Parathyroid adenoma (tissue), 2 donors: ENCODE measurements around the gene PCSK9.
"Not testable (repeated sequence)": the region's sequence is repeated elsewhere in the genome, so short reads cannot be mapped to it uniquely, and the experiment has no call there.

Experiments used
- H2AFZ ChIP-seq: fragments of 300-600 bp; sonication (generic); one replicate; pipeline ENCODE4 v1.7.0; 2017; ENCODE audit warnings: antibody characterized with exemption, mild to moderate bottlenecking
- H3K27ac ChIP-seq: fragments of 300-600 bp; sonication (generic); one replicate; pipeline ENCODE4 v1.7.0; 2017
- H3K27me3 ChIP-seq: fragments of 300-600 bp; sonication (generic); one replicate; pipeline ENCODE4 v1.7.0; 2017; ENCODE audit warnings: low read length; ENCODE audit not compliant: control insufficient read depth, insufficient read depth
- H3K36me3 ChIP-seq: fragments of 300-600 bp; sonication (generic); one replicate; pipeline ENCODE4 v1.7.0; 2017; ENCODE audit warnings: low read length; ENCODE audit not compliant: control insufficient read depth, insufficient read depth
- H3K4me1 ChIP-seq: fragments of 300-600 bp; sonication (generic); one replicate; pipeline ENCODE4 v1.7.0; 2017; ENCODE audit warnings: control low read depth
- H3K4me2 ChIP-seq: fragments of 300-600 bp; sonication (generic); one replicate; pipeline ENCODE4 v1.7.0; 2017; ENCODE audit warnings: low read length
- H3K4me3 ChIP-seq: fragments of 300-600 bp; sonication (generic); one replicate; pipeline ENCODE4 v1.7.0; 2017; ENCODE audit warnings: low read depth, low read length
- H3K79me2 ChIP-seq: fragments of 300-600 bp; sonication (generic); one replicate; pipeline ENCODE4 v1.7.0; 2017; ENCODE audit warnings: control low read depth
- H3K9ac ChIP-seq: fragments of 300-600 bp; sonication (generic); one replicate; pipeline ENCODE4 v1.7.0; 2017; ENCODE audit warnings: mild to moderate bottlenecking
- H3K9me3 ChIP-seq: fragments of 300-600 bp; sonication (generic); one replicate; pipeline ENCODE4 v1.7.0; 2017; ENCODE audit warnings: low read length; ENCODE audit not compliant: control insufficient read depth
- TF ChIP-seq, protein P1 (sequence below): fragments of 300-600 bp; sonication (generic); IDR thresholded peaks from one replicate; pipeline ENCODE4 v1.7.0; 2017; ENCODE audit warnings: antibody characterized with exemption, mild to moderate bottlenecking
- donor health status: primary hyperparathyroidism.

PCSK9 gene

DNA sequence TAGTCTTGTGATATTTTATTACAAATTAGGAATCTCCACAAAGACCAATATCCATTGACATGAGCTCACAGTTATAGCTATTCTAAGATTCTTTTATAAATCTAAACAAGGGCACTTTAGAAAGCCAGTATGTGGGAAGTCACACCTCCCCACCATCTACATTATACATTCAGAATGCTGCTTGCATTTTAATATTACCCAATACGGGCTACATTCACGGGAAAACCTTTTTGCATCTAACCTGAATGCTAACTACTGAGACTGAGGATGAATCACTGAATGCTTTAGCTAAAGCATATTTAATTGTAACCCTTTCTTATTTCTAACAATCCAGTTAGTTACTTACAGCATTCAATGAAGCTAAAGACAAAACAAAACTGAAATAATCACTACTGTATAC is 53.1 kb downstream of the PCSK9 start:
- Histone ChIP-seq H3K9me3 (no peaks in the 10 kb centered on the region), H3K4me1 (no peaks in the 10 kb centered on the region), H2AFZ (no peak overlapping the region), H3K4me3 (no peak overlapping the region), H3K27ac (no peak overlapping the region), H3K36me3 (no peaks in the 10 kb centered on the region), H3K4me2 (no peak overlapping the region), H3K79me2 (no peaks in the 10 kb centered on the region), H3K27me3 (no peaks in the 10 kb centered on the region), H3K9ac (no peak overlapping the region)
- TF ChIP-seq, protein P1, sequence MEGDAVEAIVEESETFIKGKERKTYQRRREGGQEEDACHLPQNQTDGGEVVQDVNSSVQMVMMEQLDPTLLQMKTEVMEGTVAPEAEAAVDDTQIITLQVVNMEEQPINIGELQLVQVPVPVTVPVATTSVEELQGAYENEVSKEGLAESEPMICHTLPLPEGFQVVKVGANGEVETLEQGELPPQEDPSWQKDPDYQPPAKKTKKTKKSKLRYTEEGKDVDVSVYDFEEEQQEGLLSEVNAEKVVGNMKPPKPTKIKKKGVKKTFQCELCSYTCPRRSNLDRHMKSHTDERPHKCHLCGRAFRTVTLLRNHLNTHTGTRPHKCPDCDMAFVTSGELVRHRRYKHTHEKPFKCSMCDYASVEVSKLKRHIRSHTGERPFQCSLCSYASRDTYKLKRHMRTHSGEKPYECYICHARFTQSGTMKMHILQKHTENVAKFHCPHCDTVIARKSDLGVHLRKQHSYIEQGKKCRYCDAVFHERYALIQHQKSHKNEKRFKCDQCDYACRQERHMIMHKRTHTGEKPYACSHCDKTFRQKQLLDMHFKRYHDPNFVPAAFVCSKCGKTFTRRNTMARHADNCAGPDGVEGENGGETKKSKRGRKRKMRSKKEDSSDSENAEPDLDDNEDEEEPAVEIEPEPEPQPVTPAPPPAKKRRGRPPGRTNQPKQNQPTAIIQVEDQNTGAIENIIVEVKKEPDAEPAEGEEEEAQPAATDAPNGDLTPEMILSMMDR: no peak

DNA sequence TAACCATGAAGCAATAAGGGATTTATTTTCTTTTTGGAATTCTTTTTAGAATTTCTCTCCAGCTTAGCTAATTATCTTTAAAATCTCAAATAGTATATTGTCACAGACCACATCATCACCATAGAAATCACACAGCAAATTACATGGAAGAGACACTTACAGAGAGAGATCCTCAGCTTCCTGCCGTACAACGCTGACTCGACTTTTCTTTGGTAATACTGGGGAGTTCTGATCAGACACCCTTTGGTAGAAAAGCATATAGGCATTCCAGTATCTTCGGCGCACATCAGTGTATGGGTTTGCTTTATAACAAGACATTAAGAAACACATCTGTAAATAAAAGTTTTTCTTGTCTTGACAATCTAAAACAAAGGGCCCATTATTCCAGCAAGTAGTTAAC is 55.7 kb downstream of the PCSK9 start:
- no peak overlapping the region for H3K27ac ChIP-seq
- no peak overlapping the region for H3K4me2 ChIP-seq
- H3K4me1 ChIP-seq: no peaks in the 10 kb centered on the region
- no peaks in the 10 kb centered on the region for H3K9me3 ChIP-seq
- no peaks in the 10 kb centered on the region for H3K36me3 ChIP-seq
- no peak overlapping the region for H3K4me3 ChIP-seq
- no peak overlapping the region for H2AFZ ChIP-seq
- TF ChIP-seq, protein P1: no peak
- H3K79me2 ChIP-seq: no peaks in the 10 kb centered on the region
- H3K9ac ChIP-seq: no peak overlapping the region
- H3K27me3 ChIP-seq: no peaks in the 10 kb centered on the region

DNA sequence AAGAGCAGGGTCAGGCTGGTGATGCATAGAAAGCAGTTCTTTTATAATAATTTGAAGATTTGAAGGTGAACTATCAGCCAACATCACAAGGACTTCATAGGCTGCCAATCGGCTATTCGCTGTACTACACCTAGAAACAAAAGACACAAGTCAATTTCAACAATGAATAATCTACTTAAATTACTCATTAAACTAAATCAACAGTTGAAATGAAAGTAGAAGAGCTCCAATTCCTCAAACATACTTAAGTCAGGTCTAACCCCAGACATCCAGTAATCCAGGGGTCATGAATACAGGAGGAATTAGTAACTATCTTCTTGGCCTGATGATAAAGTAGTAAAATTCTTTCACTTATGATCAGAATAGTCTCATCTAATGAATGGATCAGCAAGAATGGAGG is 64.5 kb downstream of the PCSK9 start:
- TF ChIP-seq, protein P1: no peak
- Histone ChIP-seq H3K4me3 (no peak overlapping the region), H3K27ac (no peak overlapping the region), H3K27me3 (no peaks in the 10 kb centered on the region), H3K4me1 (no peaks in the 10 kb centered on the region), H3K4me2 (no peak overlapping the region), H2AFZ (no peak overlapping the region), H3K9ac (no peak overlapping the region), H3K9me3 (no peaks in the 10 kb centered on the region), H3K79me2 (no peaks in the 10 kb centered on the region), H3K36me3 (no peaks in the 10 kb centered on the region)

DNA sequence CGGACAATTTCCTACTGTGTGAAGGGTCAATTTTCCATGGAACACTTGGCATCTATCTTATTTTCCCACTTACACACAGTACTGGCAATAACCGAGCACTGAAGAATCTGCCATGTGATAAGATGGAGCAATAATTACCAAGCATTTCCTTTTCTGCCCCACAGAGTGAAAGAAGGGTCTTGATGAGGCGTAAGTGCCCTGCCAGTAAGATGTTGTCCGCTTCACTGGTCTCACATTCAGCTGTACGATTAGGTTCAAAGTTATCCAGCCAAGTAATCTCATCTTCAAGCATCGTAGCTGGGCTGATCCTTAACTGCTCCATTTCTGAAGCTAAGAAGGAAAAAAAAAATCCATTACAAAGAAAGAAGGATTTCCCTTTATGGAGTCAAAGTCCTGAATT is 67.8 kb downstream of the PCSK9 start:
- Histone ChIP-seq H3K36me3 (peaks cover 3% of the 10 kb centered on the region), H3K4me3 (no peak overlapping the region), H3K79me2 (no peaks in the 10 kb centered on the region)

DNA sequence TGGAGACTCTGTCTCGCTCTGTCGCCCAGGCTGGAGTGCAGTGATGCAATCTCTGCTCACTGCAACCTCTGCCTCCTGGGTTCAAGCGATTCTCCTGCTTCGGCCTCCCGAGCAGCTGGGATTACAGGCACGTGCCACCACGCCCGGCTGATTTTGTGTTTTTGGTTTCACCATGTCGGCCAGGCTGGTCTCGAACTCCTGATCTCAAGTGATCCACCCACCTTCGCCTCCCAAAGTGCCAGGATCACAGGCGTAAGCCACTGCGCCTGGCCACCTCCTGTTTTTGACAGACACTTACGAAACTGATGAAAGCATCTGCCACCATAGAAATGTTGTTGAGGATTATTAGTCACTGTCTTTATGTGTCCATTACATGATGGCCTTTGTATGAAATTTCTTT is 69.7 kb downstream of the PCSK9 start:
- not testable (repeated sequence) for H3K79me2 ChIP-seq, H3K4me1 ChIP-seq, H2AFZ ChIP-seq, H3K9ac ChIP-seq, H3K27ac ChIP-seq, H3K4me2 ChIP-seq, H3K36me3 ChIP-seq, H3K27me3 ChIP-seq, H3K4me3 ChIP-seq, H3K9me3 ChIP-seq

More for the DNA sequence above, 67.8 kb downstream of the PCSK9 start:
- Histone ChIP-seq H3K4me1 (no peaks in the 10 kb centered on the region), H3K27me3 (no peaks in the 10 kb centered on the region), H3K27ac (no peak overlapping the region), H3K9ac (no peak overlapping the region), H3K4me2 (no peak overlapping the region), H2AFZ (no peak overlapping the region), H3K9me3 (no peaks in the 10 kb centered on the region)
- TF ChIP-seq, protein P1: no peak
